ENCODE data around the gene HNRNPC. TPM values are rescaled to one million over a fixed set of nuclear protein-coding genes. Genes with fewer than 3 reads are reported as not detected.
"Not testable (repeated sequence)": the region's sequence is repeated elsewhere in the genome, so short reads cannot be mapped to it uniquely, and the experiment has no call there.

The HNRNPC gene
- total RNA-seq, 1 donor from 2014 or later, result 352 TPM

DNA sequence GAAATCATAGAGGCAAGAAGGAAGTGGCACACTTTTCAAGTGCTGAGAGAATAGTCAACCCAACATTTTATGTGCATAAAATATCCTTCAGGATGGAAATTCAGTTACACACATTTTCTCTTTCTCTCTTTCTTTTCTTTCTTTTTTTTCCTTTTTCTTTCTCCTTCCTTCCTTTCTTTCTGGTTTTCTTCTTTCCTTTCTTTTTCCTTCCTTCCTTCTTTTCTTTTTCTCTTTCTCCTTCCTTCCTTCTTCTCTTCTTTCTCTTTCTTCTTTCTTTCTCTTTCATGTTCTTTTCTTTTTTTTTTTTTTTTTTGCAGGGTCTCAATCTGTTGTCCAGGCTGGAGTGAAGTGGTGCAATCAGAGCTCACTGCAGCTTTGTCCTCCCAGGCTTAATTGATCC is 74.6 kb downstream of the HNRNPC start:
- DNase-seq (ENCODE audit: low spot score), result no peak

- no peak for DNase-seq (ENCODE audit: low spot score)
Observed at GRCh38 chr14:21192875-21193535, 76.2 kb downstream of the HNRNPC start.

DNA sequence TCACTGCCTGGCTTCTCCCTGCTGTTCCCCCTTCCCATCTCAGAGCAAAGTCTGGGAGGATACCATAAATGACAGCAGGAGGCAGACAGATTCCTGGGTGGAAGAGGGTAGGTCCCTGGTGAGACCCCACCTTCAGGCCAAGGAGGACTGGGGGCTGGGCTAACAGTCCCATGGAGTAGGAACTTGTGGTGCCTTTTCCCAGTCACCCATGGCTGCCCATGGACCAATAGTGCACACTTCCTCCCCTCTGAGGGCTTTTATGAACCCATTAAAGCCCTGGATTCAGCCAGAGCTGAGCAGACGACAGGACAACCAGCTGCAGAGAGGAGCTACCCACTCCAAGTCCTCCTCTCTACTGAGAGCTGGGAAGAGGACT is 76.8 kb downstream of the HNRNPC start:
- no peak for DNase-seq (ENCODE audit: low spot score)

- peak; percentile 41 for DNase-seq (ENCODE audit: low spot score)
Observed at GRCh38 chr14:21191809-21192446, 77.3 kb downstream of the HNRNPC start.

GRCh38 chr14:21191261-21191808 is 77.9 kb downstream of the HNRNPC start:
- no peak for DNase-seq (ENCODE audit: low spot score)

DNA sequence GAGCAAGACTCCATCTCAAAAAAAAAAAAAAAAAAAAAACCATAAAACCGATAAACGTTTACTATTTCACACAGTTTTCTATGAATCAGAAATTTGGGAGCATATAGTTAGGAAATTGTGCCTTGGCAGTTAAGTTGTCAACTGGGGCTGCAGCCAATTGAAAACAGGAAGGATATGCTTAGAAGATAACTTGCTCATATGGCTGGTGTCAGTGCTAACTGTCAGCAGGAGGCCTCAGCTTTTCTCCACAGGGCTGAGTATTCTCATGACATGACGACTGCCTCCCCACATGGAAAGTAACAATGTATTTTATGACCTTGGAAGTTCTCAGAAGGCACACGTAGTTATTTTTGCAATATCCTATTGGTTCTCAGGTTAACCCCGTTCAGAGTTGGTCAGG is 83.8 kb downstream of the HNRNPC start:
- DNase-seq (ENCODE audit: low spot score), result no peak

DNA sequence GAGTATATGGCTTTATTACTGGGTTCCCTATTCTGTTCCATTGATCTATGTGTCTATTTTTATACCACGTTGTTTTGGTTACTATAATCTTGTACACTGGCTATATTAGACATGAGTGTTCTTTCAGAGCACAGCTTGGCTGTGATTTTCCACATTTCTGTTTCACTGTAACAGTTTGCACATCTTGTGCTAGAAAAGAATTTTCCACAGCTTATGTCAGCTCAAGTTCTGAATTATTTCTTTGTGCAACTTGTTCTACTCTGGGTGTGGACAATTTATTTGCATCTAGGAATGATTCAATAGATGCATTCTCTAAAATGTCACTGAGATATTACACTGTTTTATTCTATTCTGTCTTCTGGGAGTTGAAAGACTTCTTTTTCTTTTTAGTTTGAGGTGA is 85.0 kb downstream of the HNRNPC start:
- no peak for DNase-seq (ENCODE audit: low spot score)

DNA sequence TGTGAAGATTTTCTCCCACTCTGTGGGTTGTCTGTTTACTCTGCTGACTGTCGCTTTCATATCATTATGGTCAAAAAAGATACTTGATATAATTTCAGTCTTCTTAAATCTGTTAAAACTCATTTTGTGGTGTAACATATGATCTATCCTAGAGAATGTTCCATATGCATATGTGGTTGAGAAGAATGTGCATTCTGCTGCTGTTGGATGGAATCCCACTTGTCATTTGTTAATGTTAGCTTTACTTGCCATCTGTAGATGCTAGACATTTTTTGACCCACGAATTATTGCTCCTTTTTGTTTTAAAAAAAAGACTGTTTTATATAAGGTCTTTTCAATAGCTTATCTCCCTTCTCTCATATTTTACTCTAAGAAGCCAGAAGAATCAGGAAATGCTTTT is 87.1 kb downstream of the HNRNPC start:
- DNase-seq (ENCODE audit: low spot score), result no peak

- no peak for DNase-seq (ENCODE audit: low spot score)
Observed at GRCh38 chr14:21171128-21171527, 98.1 kb downstream of the HNRNPC start.

DNA sequence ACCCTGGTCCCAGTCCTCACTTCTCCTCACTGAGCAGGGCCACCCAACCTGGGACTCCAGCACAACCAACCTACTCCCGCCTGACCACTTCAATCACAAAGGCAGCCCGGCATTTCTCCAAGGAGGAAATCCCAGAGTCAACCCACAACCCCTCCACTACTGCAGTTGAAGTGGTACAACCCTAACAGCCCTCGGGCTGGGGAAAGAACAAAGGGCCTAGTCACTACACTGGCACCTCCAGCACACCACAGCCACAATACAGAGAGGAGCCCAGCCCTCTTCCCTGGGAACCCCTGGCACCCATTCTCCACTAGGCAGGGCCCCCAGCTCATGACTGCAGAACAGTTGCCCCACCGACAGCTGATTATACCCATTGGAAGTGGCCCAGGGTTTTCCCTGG is 99.7 kb downstream of the HNRNPC start:
- DNase-seq (ENCODE audit: low spot score), result no peak

- DNase-seq (ENCODE audit: low spot score), result no peak
Observed at GRCh38 chr14:21168055-21168454, 101.2 kb downstream of the HNRNPC start.

GRCh38 chr14:21165670-21166069 is 103.6 kb downstream of the HNRNPC start:
- not testable (repeated sequence) for DNase-seq (ENCODE audit: low spot score)

- DNase-seq (ENCODE audit: low spot score), result not testable (repeated sequence)
Observed at GRCh38 chr14:21165002-21165605, 104.1 kb downstream of the HNRNPC start.

DNA sequence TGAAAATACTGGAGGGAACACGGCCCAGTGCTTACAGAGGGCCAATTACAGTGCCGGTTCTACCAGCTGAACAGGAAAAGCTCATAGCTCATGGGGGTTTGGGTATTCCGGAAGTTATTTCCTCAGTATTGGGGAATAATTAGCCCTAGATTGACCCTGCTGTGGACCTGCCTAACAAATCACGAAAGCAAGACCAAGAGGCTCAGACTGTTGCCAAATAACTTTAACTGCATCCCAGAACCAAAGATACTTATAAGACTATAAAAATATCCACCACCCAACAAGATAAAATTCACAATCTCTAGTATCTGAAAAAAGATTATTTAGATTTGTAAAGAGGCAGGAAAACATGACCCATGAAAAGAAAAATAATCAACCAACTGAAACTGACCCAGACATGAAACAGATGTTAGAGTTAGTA is 105.4 kb downstream of the HNRNPC start:
- peak; percentile 22 for DNase-seq (ENCODE audit: low spot score)

DNA sequence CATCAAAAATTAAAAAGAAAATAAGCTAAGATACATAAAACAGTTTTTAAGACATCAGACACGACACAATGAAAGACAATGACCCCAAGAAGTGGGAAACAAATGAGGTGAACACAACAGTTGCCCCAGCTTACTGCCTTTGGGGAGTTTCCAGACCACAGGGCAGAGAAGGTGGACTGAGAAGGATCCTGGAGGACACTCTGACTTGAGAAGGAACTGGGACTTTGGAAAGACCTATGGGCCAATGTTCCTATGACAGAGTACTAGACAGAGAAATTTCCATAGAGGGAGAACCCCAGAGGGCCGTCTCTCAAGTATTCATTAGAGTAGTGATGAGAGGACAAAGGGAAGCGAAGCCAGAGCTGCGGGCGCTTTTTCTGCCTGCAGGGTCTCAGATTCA is 107.2 kb downstream of the HNRNPC start:
- no peak for DNase-seq (ENCODE audit: low spot score)

DNA sequence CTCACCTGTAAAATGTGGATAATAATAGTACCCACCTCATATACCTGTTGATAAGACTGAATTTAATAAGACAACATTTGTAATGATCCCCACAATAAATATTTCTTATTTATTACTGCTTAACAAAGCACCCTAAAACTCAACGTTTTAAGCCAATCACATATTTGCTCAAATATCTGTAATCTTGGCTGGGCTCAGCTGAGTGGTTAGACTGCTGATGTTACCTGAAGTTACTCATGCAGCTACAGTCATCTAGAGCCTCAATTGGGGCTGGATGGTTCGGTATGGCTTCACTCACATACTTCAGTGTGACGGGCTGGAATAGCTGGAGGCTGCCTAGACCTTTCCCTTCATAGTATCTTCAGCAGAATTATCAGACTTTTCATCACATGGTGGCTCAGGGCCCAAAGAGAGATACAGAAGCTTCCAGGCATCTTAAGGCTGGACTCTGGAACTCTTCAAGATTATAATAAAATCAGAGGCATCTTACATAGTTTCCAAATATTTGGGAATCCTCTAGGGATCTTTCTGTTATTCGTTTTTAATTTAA is 109.1 kb downstream of the HNRNPC start:
- DNase-seq (ENCODE audit: low spot score), result peak; percentile 19

Other genes starting within 250 kb of the HNRNPC start
- gene NDRG2, start 244.4 kb downstream of the HNRNPC start, total RNA-seq (ENCODE audit: insufficient read depth, low replicate concordance), result 40.2 TPM
- gene TPPP2, start 239.2 kb downstream of the HNRNPC start, total RNA-seq (ENCODE audit: insufficient read depth, low replicate concordance), result not detected
- not detected for gene RNASE13, start 234.6 kb downstream of the HNRNPC start, total RNA-seq (ENCODE audit: insufficient read depth, low replicate concordance)
- 4.1 TPM for gene RNASE7, start 227.1 kb downstream of the HNRNPC start, total RNA-seq (ENCODE audit: insufficient read depth, low replicate concordance)
- gene RNASE8, start 211.6 kb downstream of the HNRNPC start, total RNA-seq (ENCODE audit: insufficient read depth, low replicate concordance), result not detected
- gene ARHGEF40, start 199.1 kb downstream of the HNRNPC start, total RNA-seq (ENCODE audit: insufficient read depth, low replicate concordance), result 63.8 TPM
- gene ZNF219, start 170.8 kb downstream of the HNRNPC start, total RNA-seq (ENCODE audit: insufficient read depth, low replicate concordance), result 43.3 TPM
- not detected for gene TMEM253, start 168.4 kb downstream of the HNRNPC start, total RNA-seq (ENCODE audit: insufficient read depth, low replicate concordance)
- 8.4 TPM for gene OR5AU1, start 113.4 kb downstream of the HNRNPC start, total RNA-seq (ENCODE audit: insufficient read depth, low replicate concordance)
- not detected for gene RPGRIP1, start 10.6 kb upstream of the HNRNPC start, total RNA-seq (ENCODE audit: insufficient read depth, low replicate concordance)
- gene SUPT16H, start 114.6 kb upstream of the HNRNPC start, total RNA-seq (ENCODE audit: insufficient read depth, low replicate concordance), result 59.2 TPM
- 38.5 TPM for gene CHD8, start 186.7 kb upstream of the HNRNPC start, total RNA-seq (ENCODE audit: insufficient read depth, low replicate concordance)
- 39.2 TPM for gene RAB2B, start 207.5 kb upstream of the HNRNPC start, total RNA-seq (ENCODE audit: insufficient read depth, low replicate concordance)
- 15.4 TPM for gene TOX4, start 207.8 kb upstream of the HNRNPC start, total RNA-seq (ENCODE audit: insufficient read depth, low replicate concordance)
- 38.3 TPM for gene METTL3, start 241.9 kb upstream of the HNRNPC start, total RNA-seq (ENCODE audit: insufficient read depth, low replicate concordance)

Measured in umbilical cord (tissue), 2 donors.